PC-9 (cell line): Measurements from ENCODE around the gene CSNK2A1.

Source experiments
- EZH2 ChIP-seq: fragments of 200-600 bp; sonication (generic); IDR thresholded peaks from 2 replicates; pipeline ENCODE4 v1.8.0; 2017; ENCODE audit warnings: antibody characterized with exemption, low read depth
- TF ChIP-seq, protein P1 (sequence below): fragments of 200-600 bp; sonication (generic); conservative IDR thresholded peaks from 2 replicates; pipeline ENCODE4 v1.6.1; 2017; ENCODE audit warnings: mixed run types, antibody characterized with exemption, mild to moderate bottlenecking, moderate library complexity

- TF ChIP-seq, protein P1, sequence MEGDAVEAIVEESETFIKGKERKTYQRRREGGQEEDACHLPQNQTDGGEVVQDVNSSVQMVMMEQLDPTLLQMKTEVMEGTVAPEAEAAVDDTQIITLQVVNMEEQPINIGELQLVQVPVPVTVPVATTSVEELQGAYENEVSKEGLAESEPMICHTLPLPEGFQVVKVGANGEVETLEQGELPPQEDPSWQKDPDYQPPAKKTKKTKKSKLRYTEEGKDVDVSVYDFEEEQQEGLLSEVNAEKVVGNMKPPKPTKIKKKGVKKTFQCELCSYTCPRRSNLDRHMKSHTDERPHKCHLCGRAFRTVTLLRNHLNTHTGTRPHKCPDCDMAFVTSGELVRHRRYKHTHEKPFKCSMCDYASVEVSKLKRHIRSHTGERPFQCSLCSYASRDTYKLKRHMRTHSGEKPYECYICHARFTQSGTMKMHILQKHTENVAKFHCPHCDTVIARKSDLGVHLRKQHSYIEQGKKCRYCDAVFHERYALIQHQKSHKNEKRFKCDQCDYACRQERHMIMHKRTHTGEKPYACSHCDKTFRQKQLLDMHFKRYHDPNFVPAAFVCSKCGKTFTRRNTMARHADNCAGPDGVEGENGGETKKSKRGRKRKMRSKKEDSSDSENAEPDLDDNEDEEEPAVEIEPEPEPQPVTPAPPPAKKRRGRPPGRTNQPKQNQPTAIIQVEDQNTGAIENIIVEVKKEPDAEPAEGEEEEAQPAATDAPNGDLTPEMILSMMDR: no peak
- no peak for TF ChIP-seq EZH2
Observed at GRCh38 chr20:483815-484644, 59.6 kb downstream of the CSNK2A1 start.
